Nephron (organoid): ENCODE results near the gene FFAR2.
"Not testable (repeated sequence)": the region's sequence is repeated elsewhere in the genome, so short reads cannot be mapped to it uniquely, and the experiment has no call there.

ENCODE experiments used
- H3K27ac Mint-ChIP-seq, 3 experiments: 2 replicates each; pipeline ENCODE4 v1.8.0; 2020; ENCODE audit warnings: mixed read lengths in 3 of 3, mild to moderate bottlenecking in 2 of 3, moderate library complexity in 1 of 3
- H3K27me3 Mint-ChIP-seq: 2 replicates; pipeline ENCODE4 v1.8.0; 2021; ENCODE audit warnings: low read depth, mild to moderate bottlenecking, moderate library complexity, mixed read lengths
- H3K36me3 Mint-ChIP-seq: 2 replicates; pipeline ENCODE4 v1.8.0; 2020; ENCODE audit warnings: low read depth, mixed read lengths
- H3K4me1 Mint-ChIP-seq: 2 replicates; pipeline ENCODE4 v1.8.0; 2020; ENCODE audit warnings: mixed read lengths
- H3K4me3 Mint-ChIP-seq, 3 experiments: 2 replicates each; pipeline ENCODE4 v1.8.0; 2020; ENCODE audit warnings: mild to moderate bottlenecking in 3 of 3, mixed read lengths in 3 of 3, moderate library complexity in 2 of 3
- H3K9me3 Mint-ChIP-seq: 2 replicates; pipeline ENCODE4 v1.8.0; 2020; ENCODE audit warnings: mixed read lengths
- CTCF ChIP-seq, 3 experiments: fragments of 200-600 bp; sonication (generic); IDR thresholded peaks; one replicate each; pipeline ENCODE4 v1.5.0; 2021; ENCODE audit warnings: antibody characterized with exemption in 3 of 3; ENCODE audit not compliant: unreplicated experiment in 3 of 3

The FFAR2 gene

DNA sequence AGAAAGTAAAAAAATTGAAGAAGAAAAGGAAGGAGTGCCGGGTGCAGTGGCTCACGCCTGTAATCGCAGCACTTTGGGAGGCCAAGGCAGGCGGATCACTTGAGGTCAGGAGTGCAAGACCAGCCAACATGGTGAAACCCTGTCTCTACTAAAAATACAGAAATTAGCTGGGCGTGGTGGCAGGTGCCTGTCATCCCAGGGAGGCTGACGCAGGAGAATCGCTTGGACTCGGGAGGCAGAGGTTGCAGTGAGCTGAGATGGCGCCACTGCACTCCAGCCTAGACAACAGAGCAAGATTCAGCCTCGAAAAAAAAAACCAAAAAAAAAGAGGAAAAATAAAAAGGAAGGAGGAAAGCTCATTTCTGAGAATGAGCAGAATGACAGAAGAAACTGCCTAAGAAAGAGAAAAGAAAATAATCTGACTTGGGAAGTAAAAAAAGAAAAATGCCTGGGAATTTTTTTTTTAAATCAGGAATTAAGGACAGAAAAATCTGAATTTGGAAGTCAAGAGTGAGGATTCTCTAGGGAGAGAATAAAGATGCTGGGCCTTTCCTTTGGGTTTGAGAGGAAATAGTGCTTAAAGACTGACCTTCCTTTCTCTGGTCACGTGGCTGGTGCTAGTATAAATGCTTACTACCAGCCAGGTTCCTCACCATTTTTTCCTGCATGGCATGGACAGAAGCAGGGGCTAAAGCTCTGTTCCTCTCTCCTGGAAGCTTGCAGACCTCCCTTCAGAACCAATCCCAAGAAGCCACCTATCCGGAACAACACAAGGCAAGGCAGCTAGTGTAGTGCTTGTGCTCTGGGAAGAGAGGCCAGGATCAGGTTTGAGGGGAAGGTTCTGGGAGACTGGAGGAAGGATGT is at the start of gene FFAR2:
FFAR2 (plus strand) TSS at position 652 of the 864 bp plus-strand sequence. CDS start 1,458 bp downstream, outside the sequence.
- H3K4me1 Mint-ChIP-seq: peaks cover 5% of the 10 kb centered on the region
- H3K4me3 Mint-ChIP-seq: no peak within 1 kb of the TSS
- peaks cover 22% of the 10 kb centered on the region for H3K27me3 Mint-ChIP-seq
- no peaks in the 10 kb centered on the region for H3K36me3 Mint-ChIP-seq
- H3K27ac Mint-ChIP-seq: peak within 1 kb of the TSS in 2 of 3 experiments; percentile 1 to 35
- no peaks in the 10 kb centered on the region for H3K9me3 Mint-ChIP-seq
- TF ChIP-seq CTCF (IDR thresholded peaks at IDR 0.05; ENCODE audit: unreplicated experiment in 3 of 3): no peak

DNA sequence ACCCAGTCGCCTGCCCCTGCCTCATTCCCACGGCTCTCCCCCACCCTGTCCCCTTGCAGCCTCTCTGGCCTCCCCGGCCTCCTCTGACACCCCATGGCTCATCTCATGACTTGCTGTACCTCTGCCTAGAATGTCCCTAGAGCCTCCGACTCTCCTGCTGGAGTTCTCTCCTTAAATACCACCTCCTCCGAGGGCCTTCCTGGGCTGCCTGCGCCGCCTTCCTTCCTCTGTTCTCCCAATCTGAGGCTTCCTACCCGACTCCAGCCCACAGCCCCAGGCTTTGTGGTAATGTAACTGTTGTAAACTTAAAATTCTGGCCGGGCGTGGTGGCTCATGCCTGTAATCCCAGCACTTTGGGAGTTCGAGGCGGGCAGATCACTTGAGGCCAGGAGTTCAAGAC is 49.5 kb upstream of the FFAR2 start:
- H3K36me3 Mint-ChIP-seq: no peaks in the 10 kb centered on the region
- no peaks in the 10 kb centered on the region for H3K4me1 Mint-ChIP-seq
- H3K27ac Mint-ChIP-seq: no peak overlapping the region
- no peaks in the 10 kb centered on the region for H3K9me3 Mint-ChIP-seq
- no peak overlapping the region for H3K4me3 Mint-ChIP-seq
- peaks cover 14% of the 10 kb centered on the region for H3K27me3 Mint-ChIP-seq
- no peak for TF ChIP-seq CTCF (IDR thresholded peaks at IDR 0.05; ENCODE audit: unreplicated experiment in 3 of 3)

GRCh38 chr19:35399231-35399630 is 48.8 kb upstream of the FFAR2 start:
- H3K4me1 Mint-ChIP-seq: no peaks in the 10 kb centered on the region

GRCh38 chr19:35399948-35400772 is 47.9 kb upstream of the FFAR2 start:
- Mint-ChIP-seq H3K4me3 (no peak overlapping the region), H3K36me3 (no peaks in the 10 kb centered on the region), H3K27me3 (peaks cover 14% of the 10 kb centered on the region), H3K4me1 (no peaks in the 10 kb centered on the region), H3K9me3 (no peaks in the 10 kb centered on the region), H3K27ac (no peak overlapping the region)
- TF ChIP-seq CTCF (IDR thresholded peaks at IDR 0.05; ENCODE audit: unreplicated experiment in 3 of 3): no peak

More at GRCh38 chr19:35399231-35399630, 48.8 kb upstream of the FFAR2 start:
- Mint-ChIP-seq H3K27ac (no peak overlapping the region), H3K27me3 (peaks cover 14% of the 10 kb centered on the region), H3K9me3 (no peaks in the 10 kb centered on the region), H3K4me3 (no peak overlapping the region), H3K36me3 (no peaks in the 10 kb centered on the region)
- no peak for TF ChIP-seq CTCF (IDR thresholded peaks at IDR 0.05; ENCODE audit: unreplicated experiment in 3 of 3)

DNA sequence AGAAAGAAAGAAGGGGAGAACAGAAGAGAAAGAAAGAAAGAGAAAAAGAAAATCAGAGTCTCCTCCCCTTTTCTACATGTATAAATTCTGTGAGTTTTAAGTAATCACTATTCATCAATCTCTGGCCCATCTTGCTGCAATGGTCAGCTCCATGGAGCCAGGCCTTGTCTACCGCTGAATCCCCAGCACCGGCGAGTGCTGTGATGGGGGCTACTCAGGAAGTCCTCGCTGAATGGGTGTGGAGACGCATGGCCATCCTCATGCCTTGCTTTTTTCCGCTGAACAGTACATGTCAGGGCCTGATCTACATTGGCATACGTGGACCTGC is 47.3 kb upstream of the FFAR2 start:
- Mint-ChIP-seq H3K4me1 (no peaks in the 10 kb centered on the region), H3K9me3 (no peaks in the 10 kb centered on the region), H3K27ac (no peak overlapping the region), H3K27me3 (peaks cover 14% of the 10 kb centered on the region), H3K4me3 (no peak overlapping the region), H3K36me3 (no peaks in the 10 kb centered on the region)
- TF ChIP-seq CTCF (IDR thresholded peaks at IDR 0.05; ENCODE audit: unreplicated experiment in 3 of 3): no peak

- H3K4me1 Mint-ChIP-seq, H3K27ac Mint-ChIP-seq, H3K9me3 Mint-ChIP-seq, H3K36me3 Mint-ChIP-seq, H3K4me3 Mint-ChIP-seq: not testable (repeated sequence)
- peaks cover 15% of the 10 kb centered on the region for H3K27me3 Mint-ChIP-seq
Observed at GRCh38 chr19:35401416-35401815, 46.6 kb upstream of the FFAR2 start.
